Activated CD8-positive, alpha-beta memory T cell treated with anti-CD3 and anti-CD28 coated beads, Interleukin-2, amount 50 U/mL, for 24 hours (primary cell): ENCODE results near the gene TM9SF2.
A peak's percentile ranks its signal among the peaks of the same experiment; 100 is the strongest.

ENCODE experiments used
- DNase-seq: peaks from one replicate; pipeline ENCODE4 v3.0.0-alpha.2; 2020; ENCODE audit errors: extremely low read depth

TM9SF2 gene

GRCh38 chr13:99577934-99578917, 77.0 kb downstream of the TM9SF2 start:
- DNase-seq = no peak

- DNase-seq = no peak
These were observed 79.4 kb downstream of the TM9SF2 start for GRCh38 chr13:99580500-99581268.

- no peak for DNase-seq
These were observed 81.2 kb downstream of the TM9SF2 start for GRCh38 chr13:99582511-99582910.

GRCh38 chr13:99585609-99586008, 84.3 kb downstream of the TM9SF2 start:
- DNase-seq = no peak

GRCh38 chr13:99587021-99587420, 85.7 kb downstream of the TM9SF2 start:
- DNase-seq = no peak

- no peak for DNase-seq
These were observed 86.8 kb downstream of the TM9SF2 start for GRCh38 chr13:99587893-99588606.

GRCh38 chr13:99589575-99589974, 88.3 kb downstream of the TM9SF2 start:
- DNase-seq = no peak

- no peak for DNase-seq
These were observed 89.3 kb downstream of the TM9SF2 start for GRCh38 chr13:99590519-99591011.

- DNase-seq = no peak
These were observed 94.9 kb downstream of the TM9SF2 start for GRCh38 chr13:99596180-99596579.

GRCh38 chr13:99600318-99600717, 99.0 kb downstream of the TM9SF2 start:
- no peak for DNase-seq

- DNase-seq = no peak
These were observed 100.3 kb downstream of the TM9SF2 start for GRCh38 chr13:99601535-99601934.

- DNase-seq = no peak
These were observed 103.4 kb downstream of the TM9SF2 start for GRCh38 chr13:99604636-99605035.

- DNase-seq = no peak
These were observed 104.4 kb downstream of the TM9SF2 start for GRCh38 chr13:99605420-99606323.

GRCh38 chr13:99606324-99607066, 105.2 kb downstream of the TM9SF2 start, which contains the start of gene CLYBL:
Gene CLYBL, plus strand, starts transcription at chr13:99606690.
- DNase-seq = peak; percentile 77

GRCh38 chr13:99608345-99608744, 107.1 kb downstream of the TM9SF2 start:
- DNase-seq = no peak

GRCh38 chr13:99610702-99611289, 109.5 kb downstream of the TM9SF2 start:
- DNase-seq = no peak
